ENCODE results near the gene PRKAG2.

Gene PRKAG2

DNA sequence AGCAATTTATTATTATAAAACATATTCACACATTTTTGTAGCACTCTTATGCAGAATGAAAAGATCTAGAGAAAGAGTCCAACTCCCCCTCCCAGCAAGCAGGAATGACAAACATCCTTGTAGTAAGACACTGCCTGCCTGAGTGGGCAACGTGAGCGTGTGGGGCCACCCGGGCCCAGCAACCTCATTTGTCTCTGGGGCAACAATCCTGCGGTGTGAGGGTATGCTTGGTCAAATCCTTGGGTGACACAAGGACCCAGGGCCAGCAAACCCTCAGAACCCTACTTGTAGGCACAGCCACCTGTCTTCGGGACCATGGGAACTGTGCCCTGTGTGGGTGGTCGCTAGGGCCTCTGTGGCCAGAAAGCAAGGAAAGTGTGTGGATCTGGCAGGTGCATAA is 367.9 kb downstream of the PRKAG2 start:
- no peak for DNase-seq
- no peak for TF ChIP-seq POLR2A (IDR thresholded peaks at IDR 0.05; ENCODE audit: low read length)
- no peak for TF ChIP-seq GATA1 (IDR thresholded peaks at IDR 0.05; ENCODE audit: low read depth, low read length)

- no peak for DNase-seq
- TF ChIP-seq GATA1 (IDR thresholded peaks at IDR 0.05; ENCODE audit: low read depth, low read length), result no peak
- no peak for TF ChIP-seq POLR2A (IDR thresholded peaks at IDR 0.05; ENCODE audit: low read length)
Observed at GRCh38 chr7:151507806-151508205, 369.1 kb downstream of the PRKAG2 start.

DNA sequence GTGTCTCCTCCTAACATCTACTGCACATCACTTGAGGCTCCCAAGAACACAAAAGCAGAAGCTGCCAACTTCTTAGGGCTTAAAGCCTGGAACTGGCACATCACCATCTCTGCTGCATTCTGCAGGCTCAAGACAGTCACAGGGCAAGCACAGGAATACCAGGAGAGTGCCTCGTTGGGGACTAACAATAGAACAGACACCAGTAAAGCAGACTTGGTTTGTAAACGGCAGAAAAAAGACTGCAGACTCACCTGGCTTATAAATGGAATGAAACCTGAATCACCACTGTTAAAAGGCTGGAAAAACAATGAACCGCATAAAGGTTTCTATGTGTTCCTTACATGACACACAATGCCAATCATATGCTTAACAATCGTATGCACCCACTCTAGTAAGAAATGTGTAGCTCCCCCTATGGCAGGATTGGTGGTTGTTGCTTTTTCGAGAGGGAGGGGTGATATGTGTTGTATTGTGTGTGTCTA is 370.0 kb downstream of the PRKAG2 start:
- DNase-seq, result peak in 1 of 2 experiments; percentile 13
- TF ChIP-seq GATA1 (IDR thresholded peaks at IDR 0.05; ENCODE audit: low read depth, low read length) (no peak), POLR2A (IDR thresholded peaks at IDR 0.05; ENCODE audit: low read length) (no peak)
